K562 (cell line): ENCODE measurements around the gene PAX5. TPM values are rescaled to one million over a fixed set of nuclear protein-coding genes. Genes with fewer than 3 reads are reported as not detected.

Experiments used
- ATAC-seq: fragments of 200-7000 bp; cut with Tn5 transposase; 3 replicates; pipeline ENCODE4 v1.9.1; 2020; ENCODE audit warnings: moderate library complexity
- BruUV-seq: library from RNA; stranded (reverse); fragments of 400-500 nt; replicated peaks from 2 replicates; lab custom pipeline; 2021; lab: Mats Ljungman, UMichigan
- CTCF ChIA-PET: fragments of 300-600 bp; formaldehyde crosslinking; extraction: SDS; loops from one replicate; lab custom pipeline; 2021; ENCODE audit warnings: low intra/inter-chr PET ratio; lab: Yijun Ruan, JAX
- POLR2A ChIA-PET: fragments of 300-600, 350-650 bp; sonication (Branson Sonifier 250); formaldehyde crosslinking; extraction: SDS; loops from one replicate; lab custom pipeline; 2021; ENCODE audit warnings: antibody characterized with exemption, inconsistent platforms; lab: Yijun Ruan, JAX
- DNase-seq, 4 experiments: peaks; one replicate each; pipeline versions ENCODE4 v3.0.0 to v3.0.0-alpha.2; 2011 to 2018; ENCODE audit warnings: low spot score in 3 of 4, mixed read lengths in 3 of 4; ENCODE audit errors: extremely low read depth in 1 of 4
- FAIRE-seq: peaks from 2 replicates; lab custom pipeline; 2011; peaks lifted over from hg19 to GRCh38; lab: Jason Lieb, UNC
- H2AFZ ChIP-seq: 2 replicates; pipeline ENCODE4 v1.6.0; 2011; ENCODE audit warnings: low read depth, low read length, control low read depth, inconsistent platforms
- H3K27ac ChIP-seq: fragments of 200-600 bp; 3 replicates; pipeline ENCODE4 v1.8.0; 2011; ENCODE audit warnings: low read depth, mild to moderate bottlenecking, control low read depth, inconsistent platforms, low read length, moderate library complexity, mixed read lengths; ENCODE audit errors: extremely low read depth
- H3K27me3 ChIP-seq, 2 experiments: fragments of 300-600 bp in 1 of 2; 2 replicates in 1 of 2; 3 replicates in 1 of 2; pipeline versions ENCODE4 v1.6.0 to v1.8.0; 2011; ENCODE audit warnings: inconsistent platforms in 2 of 2, low read length in 2 of 2, mild to moderate bottlenecking in 1 of 2, mixed read lengths in 1 of 2, moderate library complexity in 1 of 2; ENCODE audit not compliant: control insufficient read depth in 2 of 2, insufficient read depth in 2 of 2
- H3K36me3 ChIP-seq: fragments of 300-600 bp; 3 replicates; pipeline ENCODE4 v1.8.0; 2011; ENCODE audit warnings: mild to moderate bottlenecking, low read length, inconsistent platforms; ENCODE audit not compliant: control insufficient read depth, insufficient read depth
- H3K4me1 ChIP-seq, 2 experiments: fragments of 200-600 bp in 1 of 2; replicated peaks in 1 of 2; 2 replicates in 1 of 2; 3 replicates in 1 of 2; pipeline versions ENCODE4 v1.5.1 to v1.8.0; 2011; ENCODE audit warnings: inconsistent platforms in 2 of 2, low read length in 2 of 2, mild to moderate bottlenecking in 1 of 2, mixed read lengths in 1 of 2, moderate library complexity in 1 of 2; ENCODE audit not compliant: control insufficient read depth in 2 of 2, insufficient read depth in 2 of 2
- H3K4me2 ChIP-seq: 2 replicates; pipeline ENCODE4 v1.6.1; 2011; ENCODE audit warnings: low read length, control low read depth, inconsistent platforms, mixed read lengths; ENCODE audit not compliant: insufficient read depth
- H3K4me3 ChIP-seq: fragments of 200-600 bp; sonication (generic), shearing (Covaris generic); 2 replicates; pipeline ENCODE4 v1.5.1; 2016; ENCODE audit warnings: control low read depth, inconsistent platforms
- H3K79me2 ChIP-seq: fragments of 200-600 bp; 3 replicates; pipeline ENCODE4 v1.8.0; 2011; ENCODE audit warnings: low read length, inconsistent platforms; ENCODE audit not compliant: control insufficient read depth, insufficient read depth
- H3K9ac ChIP-seq, 2 experiments: 2 replicates each; pipeline versions ENCODE4 v1.6.0 to v1.6.1; 2011; ENCODE audit warnings: low read depth in 2 of 2, low read length in 2 of 2, control low read depth in 1 of 2, inconsistent platforms in 1 of 2, mild to moderate bottlenecking in 1 of 2, mixed read lengths in 1 of 2; ENCODE audit not compliant: insufficient read depth in 1 of 2
- H3K9me1 ChIP-seq: one replicate; pipeline ENCODE4 v1.6.0; 2011; ENCODE audit warnings: inconsistent platforms, mild to moderate bottlenecking, low read length, moderate library complexity; ENCODE audit not compliant: control insufficient read depth, insufficient read depth
- H3K9me3 ChIP-seq: replicated peaks from 2 replicates; pipeline ENCODE4 v1.5.1; 2011; ENCODE audit warnings: low read depth, low read length, inconsistent platforms; ENCODE audit not compliant: control insufficient read depth, insufficient read depth
- H4K20me1 ChIP-seq: replicated peaks from 2 replicates; pipeline ENCODE4 v1.6.1; 2011; ENCODE audit warnings: low read length, inconsistent platforms, mixed read lengths; ENCODE audit not compliant: control insufficient read depth, insufficient read depth
- DMBX1 ChIP-seq: fragments of 250-450 bp; sonication (Bioruptor Pico); IDR thresholded peaks from 2 replicates; pipeline ENCODE4 v1.8.0; 2022; ENCODE audit warnings: inconsistent platforms, mild to moderate bottlenecking, moderate library complexity, borderline replicate concordance
- HEY1 ChIP-seq: fragments of 250-450 bp; sonication (Bioruptor Pico); IDR thresholded peaks from 2 replicates; pipeline ENCODE4 v1.5.0; 2020; ENCODE audit warnings: mild to moderate bottlenecking, moderate library complexity, borderline replicate concordance
- HIVEP1 ChIP-seq: fragments of 250-450 bp; sonication (Bioruptor Pico); IDR thresholded peaks from 2 replicates; pipeline ENCODE4 v1.4.0; 2020; ENCODE audit warnings: mild to moderate bottlenecking
- HOXB6 ChIP-seq: fragments of 250-450 bp; sonication (Bioruptor Pico); IDR thresholded peaks from 2 replicates; pipeline ENCODE4 v1.5.1; 2022; ENCODE audit warnings: mild to moderate bottlenecking, borderline replicate concordance
- PHB ChIP-seq: fragments of 250-450 bp; sonication (Bioruptor Pico); IDR thresholded peaks from 2 replicates; pipeline ENCODE4 v1.5.0; 2021
- RAD21 ChIP-seq, 2 experiments: fragments of 250-450 bp in 1 of 2; fragments of 450-650 bp in 1 of 2; sonication (Bioruptor Pico) in 1 of 2; formaldehyde crosslinking in 1 of 2; IDR thresholded peaks in 1 of 2; conservative IDR thresholded peaks in 1 of 2; 2 replicates each; pipeline versions ENCODE4 v1.4.0 to v1.8.0; 2020 to 2022; ENCODE audit warnings: mild to moderate bottlenecking in 2 of 2, moderate library complexity in 1 of 2
- SIRT6 ChIP-seq: IDR thresholded peaks from one replicate; pipeline ENCODE4 v1.6.1; 2012; ENCODE audit warnings: low read depth, mild to moderate bottlenecking, control low read depth, inconsistent platforms, low read length, moderate library complexity
- ZNF551 ChIP-seq: fragments of 250-450 bp; sonication (Bioruptor Pico); IDR thresholded peaks from 2 replicates; pipeline ENCODE4 v1.5.0; 2021; ENCODE audit warnings: mild to moderate bottlenecking, moderate library complexity
- WGBS: fragments of 100-300 bp; shearing (Covaris generic); methylation state at CpG from one replicate; pipeline ENCODE4 v1.1.6; 2016; ENCODE audit warnings: low coverage, mixed read lengths; ENCODE audit not compliant: insufficient coverage; ENCODE audit errors: missing lambda C conversion rate; 5-methylcytosine and 5-hydroxymethylcytosine counted together
- in situ Hi-C: fragments of 300-500 bp; cut with MboI; formaldehyde crosslinking; loops from 4 replicates; pipeline ENCODE4 v1.15.0; 2018; ENCODE audit warnings: inconsistent platforms, mixed read lengths
- intact Hi-C: fragments of 100-400 bp; cut with micrococcal nuclease; formaldehyde crosslinking; loops from 2 replicates; pipeline ENCODE4 v1.14.2; 2022
- polyA plus RNA-seq, 8 experiments: library from polyadenylated mRNA; depleted of rRNA in 4 of 8; stranded (reverse) in 5 of 8; unstranded in 3 of 8; fragments of >200 nt; fragmentation: Nextera tagmentation in 2 of 8; fragmentation: Illumina TruSeq in 1 of 8; extraction: Ambion mirVana in 2 of 8; extraction: Trizol in 1 of 8; gene quantifications; 2 replicates each; pipeline versions ENCODE4 v1.2.1 to v1.2.3, GENCODE V29; 2011 to 2014; ENCODE audit warnings: inconsistent platforms in 1 of 8, missing spikeins in 1 of 8
- total RNA-seq, 7 experiments: library from RNA; depleted of rRNA in 6 of 7; stranded (reverse); fragments of >200 nt in 6 of 7; fragmentation: Illumina TruSeq in 2 of 7; extraction: Trizol in 2 of 7; gene quantifications; 2 replicates each; pipeline versions ENCODE4 v1.2.1 to v1.2.3, GENCODE V29; 2011 to 2021; ENCODE audit warnings: low replicate concordance in 1 of 7

The PAX5 gene
- total and polyA plus RNA-seq, 9 of the 15 experiments (the other 6 are each of a cell fraction or from before 2014, with no cell fraction given), result 0.03 to 0.09 TPM; not detected in 7

- no peak overlapping the region for H2AFZ ChIP-seq
- in situ Hi-C loops (no loop called here), intact Hi-C loops (no loop called here)
- H3K4me1 ChIP-seq, result no peaks in the 10 kb centered on the region
- no TSS peak for BruUV-seq
- no peaks in the 10 kb centered on the region for H3K79me2 ChIP-seq
- FAIRE-seq, result no peak
- H3K4me2 ChIP-seq, result no peak overlapping the region
- no peaks in the 10 kb centered on the region for H3K9me1 ChIP-seq
- H3K4me3 ChIP-seq, result no peak overlapping the region
- no peaks in the 10 kb centered on the region for H3K36me3 ChIP-seq
- H4K20me1 ChIP-seq, result peaks cover 6% of the 10 kb centered on the region; the same call in 1 of the 2 replicates
- no peak overlapping the region for H3K9ac ChIP-seq
- no peak for ATAC-seq
- no peak for TF ChIP-seq SIRT6
- no peak for TF ChIP-seq HOXB6 (CRISPR knock-in tag)
- no peak for TF ChIP-seq HEY1 (CRISPR knock-in tag)
- no peak for TF ChIP-seq HIVEP1
- TF ChIP-seq RAD21 (CRISPR knock-in tag; conservative IDR thresholded peaks at IDR 0.05 in 1 of 2, IDR thresholded peaks at IDR 0.05 in 1 of 2), result no peak
- no peak for TF ChIP-seq ZNF551
- TF ChIP-seq PHB (CRISPR knock-in tag), result no peak
- no peak for TF ChIP-seq DMBX1
- ChIA-PET POLR2A (interaction anchor here (0.6 kb wide), 1 partner anchor 20 kb away, joined by 3 read pairs; no protein-coding TSS in a partner anchor), CTCF (no interaction called here)
- WGBS, result 4% methylated on average over 4 of the region's 7 CpGs
- H3K27me3 ChIP-seq, result peaks cover 0 to 20% of the 10 kb centered on the region in 2 experiments; a peak in 2 of 5 replicates
- DNase-seq, result no peak
- H3K9me3 ChIP-seq, result no peaks in the 10 kb centered on the region
- no peak overlapping the region for H3K27ac ChIP-seq
Observed at GRCh38 chr9:36831381-36832161, 202.5 kb downstream of the PAX5 start.
